ENCODE results near the gene ZNF140.

ZNF140 gene

GRCh38 chr12:133130808-133131128 is 50.0 kb downstream of the ZNF140 start:
- peak; percentile 33 for DNase-seq

DNA sequence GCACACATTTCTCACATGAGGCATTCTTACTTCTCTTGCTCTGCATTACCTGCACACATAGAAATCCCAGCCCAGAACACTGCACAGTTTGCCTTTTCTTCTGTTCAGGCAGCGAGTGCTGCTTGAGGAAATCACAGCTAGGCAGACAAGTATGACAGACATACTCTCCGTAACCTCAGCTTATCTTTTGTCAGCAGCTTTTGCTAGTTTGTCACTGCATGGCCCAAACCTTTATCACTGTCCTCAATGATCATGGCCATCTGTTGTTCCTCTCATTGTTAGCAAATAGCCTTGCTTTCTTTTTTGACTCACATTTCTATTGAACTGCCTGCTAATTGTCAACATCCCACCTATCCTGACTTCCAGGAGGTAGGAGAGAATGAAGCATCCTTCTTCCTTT is 55.0 kb downstream of the ZNF140 start:
- DNase-seq, result no peak

DNA sequence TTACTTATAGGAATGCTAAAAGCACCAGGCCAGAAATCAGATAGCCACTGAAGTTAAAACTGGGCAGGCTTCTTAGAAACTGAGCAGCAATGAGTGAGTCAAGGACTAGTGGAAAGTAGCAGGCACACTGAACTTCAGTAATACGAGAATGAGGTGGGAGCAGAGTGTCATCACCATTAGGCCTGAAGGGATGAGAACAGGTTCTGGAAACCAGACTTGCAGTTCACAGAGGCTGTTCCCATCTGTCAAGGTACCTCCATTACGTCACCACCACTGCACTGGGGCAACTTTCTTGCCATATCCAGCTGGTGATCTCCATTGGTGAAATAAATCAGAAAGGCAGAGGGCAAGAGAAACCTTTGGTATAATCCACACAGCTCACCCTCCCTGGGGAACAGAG is 65.3 kb downstream of the ZNF140 start:
- DNase-seq, result no peak

DNA sequence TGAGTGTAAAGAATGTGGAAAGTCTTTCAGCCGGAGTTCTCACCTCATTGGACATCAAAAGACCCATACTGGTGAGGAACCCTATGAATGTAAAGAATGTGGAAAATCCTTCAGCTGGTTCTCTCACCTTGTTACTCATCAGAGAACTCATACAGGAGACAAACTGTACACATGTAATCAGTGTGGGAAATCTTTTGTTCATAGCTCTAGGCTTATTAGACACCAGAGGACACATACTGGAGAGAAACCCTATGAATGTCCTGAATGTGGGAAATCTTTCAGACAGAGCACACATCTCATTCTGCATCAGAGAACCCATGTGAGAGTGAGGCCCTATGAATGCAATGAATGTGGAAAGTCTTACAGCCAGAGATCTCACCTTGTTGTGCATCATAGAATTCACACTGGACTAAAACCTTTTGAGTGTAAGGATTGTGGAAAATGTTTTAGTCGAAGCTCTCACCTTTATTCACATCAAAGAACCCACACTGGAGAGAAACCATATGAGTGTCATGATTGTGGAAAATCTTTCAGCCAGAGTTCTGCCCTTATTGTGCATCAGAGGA is 75.5 kb downstream of the ZNF140 start:
- no peak for DNase-seq
